SJCRH30 (cell line): ENCODE results near the gene GPSM1. TPM values are rescaled to one million over a fixed set of nuclear protein-coding genes. Genes with fewer than 3 reads are reported as not detected.

ENCODE experiments used
- DNase-seq, 2 experiments: peaks; one replicate each; pipeline ENCODE4 v3.0.0-alpha.2; 2015 to 2020
- H3K27ac ChIP-seq: fragments of 250-450 bp; sonication (Bioruptor Pico); 2 replicates; pipeline ENCODE4 v1.5.1; 2020; ENCODE audit warnings: mild to moderate bottlenecking, moderate library complexity
- H3K27me3 ChIP-seq: fragments of 250-450 bp; sonication (Bioruptor Pico); 2 replicates; pipeline ENCODE4 v1.5.1; 2020; ENCODE audit warnings: mild to moderate bottlenecking, moderate library complexity
- H3K36me3 ChIP-seq: fragments of 250-450 bp; sonication (Bioruptor Pico); 2 replicates; pipeline ENCODE4 v1.5.1; 2020; ENCODE audit warnings: mild to moderate bottlenecking, moderate library complexity
- H3K4me1 ChIP-seq: fragments of 250-450 bp; sonication (Bioruptor Pico); 2 replicates; pipeline ENCODE4 v1.5.1; 2020; ENCODE audit warnings: mild to moderate bottlenecking, moderate library complexity
- H3K4me3 ChIP-seq: fragments of 250-450 bp; sonication (Bioruptor Pico); 2 replicates; pipeline ENCODE4 v1.5.1; 2020; ENCODE audit warnings: mild to moderate bottlenecking, moderate library complexity
- H3K9me3 ChIP-seq: fragments of 250-450 bp; sonication (Bioruptor Pico); replicated peaks from 2 replicates; pipeline ENCODE4 v1.5.1; 2020; ENCODE audit warnings: mild to moderate bottlenecking, moderate library complexity
- total RNA-seq: library from RNA; depleted of rRNA; stranded (reverse); fragments of >200 nt; shearing (Covaris generic); gene quantifications from 2 replicates; pipeline ENCODE4 v1.2.3, GENCODE V29; 2014

The GPSM1 gene
- total RNA-seq, 1 experiment from 2014 or later, result 57.2 TPM

DNA sequence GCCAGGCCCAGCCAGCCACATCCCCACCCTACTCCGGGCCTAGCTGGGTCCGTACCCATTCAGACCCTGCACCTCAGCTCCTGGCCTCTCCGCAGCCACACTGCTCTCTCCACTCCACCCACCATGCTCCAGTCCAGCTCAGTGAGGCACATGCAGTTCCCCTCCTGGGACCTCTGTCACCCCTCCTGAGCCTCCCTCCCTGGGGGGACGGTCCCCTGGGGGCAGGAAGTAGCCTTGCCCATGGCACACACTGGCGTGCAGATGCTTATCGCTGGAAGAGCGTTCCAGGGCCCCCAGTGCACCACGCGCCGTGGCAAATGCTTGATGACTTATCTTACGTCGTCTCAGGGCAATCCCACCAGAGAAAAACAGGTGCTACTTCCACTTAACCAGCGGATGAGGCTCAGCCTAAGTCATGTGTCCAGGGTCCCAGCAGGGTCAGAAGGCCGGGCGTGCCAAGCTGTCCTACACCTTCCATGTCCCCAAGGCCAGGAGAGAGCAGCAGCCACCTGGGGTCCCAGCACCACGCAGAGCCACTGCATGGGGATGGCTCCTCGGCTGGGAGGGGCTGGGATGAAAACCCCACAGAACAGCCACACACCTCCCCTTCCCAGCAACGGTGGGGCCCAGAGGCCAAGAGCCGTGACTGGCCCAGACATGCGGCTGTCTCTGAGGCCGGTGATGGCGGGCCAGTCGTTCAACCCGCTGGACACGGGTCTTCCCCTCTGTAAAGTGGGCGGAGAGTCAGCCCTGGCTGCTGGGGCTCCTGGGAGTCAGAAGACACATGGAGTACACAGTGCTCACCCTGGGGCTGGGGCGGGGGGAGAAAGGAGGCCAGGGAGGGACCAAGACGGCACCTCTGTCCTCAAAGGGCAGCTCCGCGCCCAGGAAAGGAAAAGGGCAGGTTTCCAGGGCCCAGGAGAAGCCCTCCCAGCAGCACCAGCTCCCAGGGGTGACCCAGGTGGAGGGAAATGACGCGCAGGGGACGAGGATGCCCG lies 20.8 kb upstream of the GPSM1 start:
- Histone ChIP-seq H3K4me3 (no peak overlapping the region), H3K4me1 (peaks cover 41% of the 10 kb centered on the region), H3K9me3 (no peaks in the 10 kb centered on the region; the same call in 1 of the 2 replicates), H3K27ac (no peak overlapping the region), H3K36me3 (no peaks in the 10 kb centered on the region), H3K27me3 (peaks cover 29% of the 10 kb centered on the region)
- DNase-seq, result peak; percentile 66 to 73

GRCh38 chr9:136307215-136307750 lies 20.1 kb upstream of the GPSM1 start:
- Histone ChIP-seq H3K27me3 (peaks cover 29% of the 10 kb centered on the region), H3K27ac (no peak overlapping the region), H3K4me3 (no peak overlapping the region), H3K4me1 (peaks cover 45% of the 10 kb centered on the region), H3K36me3 (no peaks in the 10 kb centered on the region), H3K9me3 (no peaks in the 10 kb centered on the region; the same call in 1 of the 2 replicates)
- DNase-seq, result no peak

GRCh38 chr9:136308006-136308701 lies 19.2 kb upstream of the GPSM1 start:
- H3K9me3 ChIP-seq, result no peaks in the 10 kb centered on the region; the same call in 1 of the 2 replicates
- H3K36me3 ChIP-seq, result no peaks in the 10 kb centered on the region
- no peak overlapping the region for H3K4me3 ChIP-seq
- no peak for DNase-seq
- H3K4me1 ChIP-seq, result peaks cover 45% of the 10 kb centered on the region
- H3K27me3 ChIP-seq, result peaks cover 21% of the 10 kb centered on the region
- no peak overlapping the region for H3K27ac ChIP-seq

DNA sequence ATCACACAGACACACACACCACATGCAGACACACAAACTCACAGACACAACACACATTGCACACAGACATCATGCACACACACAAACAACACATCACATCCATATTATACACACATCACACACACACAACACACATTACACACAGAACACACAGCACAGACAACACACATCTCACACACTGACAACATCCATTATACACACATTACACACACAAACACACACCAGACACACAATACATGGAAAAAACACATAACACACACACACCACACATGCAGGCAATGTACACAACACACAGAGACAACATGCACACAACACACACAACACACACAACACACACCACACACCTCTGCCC lies 18.7 kb upstream of the GPSM1 start:
- Histone ChIP-seq H3K36me3 (no peaks in the 10 kb centered on the region), H3K4me3 (no peak overlapping the region), H3K27me3 (peaks cover 16% of the 10 kb centered on the region), H3K4me1 (peaks cover 45% of the 10 kb centered on the region), H3K9me3 (no peaks in the 10 kb centered on the region; the same call in 1 of the 2 replicates), H3K27ac (no peak overlapping the region)
- no peak for DNase-seq

DNA sequence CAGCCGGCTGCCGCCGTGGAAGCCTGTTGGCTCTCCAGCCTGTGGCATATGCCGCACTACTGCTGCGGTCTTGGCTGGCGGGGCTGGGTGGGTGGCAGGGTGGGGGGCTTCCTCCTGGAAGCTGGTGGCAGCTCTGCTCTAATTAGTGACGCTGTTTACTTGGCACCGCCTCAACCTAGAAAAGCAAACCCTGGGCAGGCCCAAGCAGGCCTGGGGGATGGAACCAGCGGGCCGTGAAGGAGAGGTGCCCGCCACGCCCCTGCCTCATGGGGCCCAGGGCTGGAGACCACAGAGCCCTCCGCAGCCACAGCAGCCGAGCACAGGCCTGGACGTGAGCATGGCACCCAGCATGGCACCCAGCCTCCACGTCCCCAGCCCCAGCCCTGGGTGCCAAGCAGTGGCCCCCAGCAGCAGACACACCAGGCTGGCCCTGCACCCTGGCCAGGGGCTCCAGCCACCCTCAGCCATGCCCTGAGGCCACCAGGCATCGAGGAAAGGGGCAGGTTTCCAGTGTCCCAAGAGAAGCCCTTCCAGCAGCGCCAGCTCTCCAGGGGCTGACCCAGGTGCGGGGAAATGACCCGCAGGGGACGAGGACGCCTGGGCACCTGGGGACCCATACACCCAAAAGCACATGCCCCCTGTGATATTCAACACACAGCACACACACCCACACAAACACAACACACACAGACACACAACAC lies 18.1 kb upstream of the GPSM1 start:
- H3K27me3 ChIP-seq, result peaks cover 13% of the 10 kb centered on the region

GRCh38 chr9:136309806-136310220 lies 17.5 kb upstream of the GPSM1 start:
- Histone ChIP-seq H3K36me3 (no peaks in the 10 kb centered on the region), H3K27ac (no peak overlapping the region), H3K9me3 (peaks cover 3% of the 10 kb centered on the region), H3K4me3 (no peak overlapping the region), H3K27me3 (peaks cover 8% of the 10 kb centered on the region), H3K4me1 (peaks cover 45% of the 10 kb centered on the region)
- DNase-seq, result no peak

More for the DNA sequence above, 18.1 kb upstream of the GPSM1 start:
- H3K9me3 ChIP-seq, result no peaks in the 10 kb centered on the region; the same call in 1 of the 2 replicates
- H3K4me1 ChIP-seq, result peaks cover 45% of the 10 kb centered on the region
- no peak overlapping the region for H3K27ac ChIP-seq
- H3K4me3 ChIP-seq, result no peak overlapping the region
- DNase-seq, result peak; percentile 81 to 83
- no peaks in the 10 kb centered on the region for H3K36me3 ChIP-seq

DNA sequence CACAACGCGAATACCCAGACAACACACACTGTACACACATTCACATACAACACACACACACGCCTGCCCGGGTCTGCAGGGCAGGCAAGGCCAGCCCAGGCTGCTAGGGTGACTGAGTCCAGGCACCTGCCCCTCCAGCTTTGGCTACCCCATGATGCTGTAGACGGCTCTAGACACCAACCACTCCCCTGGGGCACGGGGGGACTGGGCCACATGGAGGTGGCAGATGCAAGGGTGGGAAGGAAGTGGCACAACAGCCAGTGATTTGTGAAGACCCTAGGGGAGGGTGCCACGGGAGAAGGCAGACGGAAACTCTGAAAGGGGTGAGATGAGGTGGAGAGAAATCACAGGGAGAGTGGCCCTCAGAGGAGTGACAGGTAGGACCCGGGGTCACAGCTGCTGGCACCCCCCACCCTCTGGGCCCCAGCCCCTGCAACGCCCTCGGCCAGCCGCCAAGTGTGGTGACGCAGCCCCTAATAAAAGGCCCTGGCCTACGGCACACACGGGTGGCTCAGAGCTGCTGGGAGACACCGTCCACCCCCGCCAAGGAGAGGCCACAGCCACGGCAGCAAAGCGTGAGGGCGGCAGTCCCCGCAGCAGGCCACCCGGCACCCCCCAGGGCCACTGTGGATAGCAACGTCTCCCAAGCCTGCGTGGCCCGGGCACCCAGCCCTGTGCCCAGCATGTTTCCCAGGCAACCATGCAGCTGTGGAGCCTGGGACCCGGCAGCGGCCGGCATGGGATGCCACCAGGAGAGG lies 16.9 kb upstream of the GPSM1 start:
- Histone ChIP-seq H3K4me3 (no peak overlapping the region), H3K27me3 (peaks cover 1% of the 10 kb centered on the region; the same call in 1 of the 2 replicates), H3K4me1 (peaks cover 45% of the 10 kb centered on the region), H3K27ac (no peak overlapping the region), H3K36me3 (no peaks in the 10 kb centered on the region), H3K9me3 (peaks cover 7% of the 10 kb centered on the region)
- peak; percentile 78 to 83 for DNase-seq

DNA sequence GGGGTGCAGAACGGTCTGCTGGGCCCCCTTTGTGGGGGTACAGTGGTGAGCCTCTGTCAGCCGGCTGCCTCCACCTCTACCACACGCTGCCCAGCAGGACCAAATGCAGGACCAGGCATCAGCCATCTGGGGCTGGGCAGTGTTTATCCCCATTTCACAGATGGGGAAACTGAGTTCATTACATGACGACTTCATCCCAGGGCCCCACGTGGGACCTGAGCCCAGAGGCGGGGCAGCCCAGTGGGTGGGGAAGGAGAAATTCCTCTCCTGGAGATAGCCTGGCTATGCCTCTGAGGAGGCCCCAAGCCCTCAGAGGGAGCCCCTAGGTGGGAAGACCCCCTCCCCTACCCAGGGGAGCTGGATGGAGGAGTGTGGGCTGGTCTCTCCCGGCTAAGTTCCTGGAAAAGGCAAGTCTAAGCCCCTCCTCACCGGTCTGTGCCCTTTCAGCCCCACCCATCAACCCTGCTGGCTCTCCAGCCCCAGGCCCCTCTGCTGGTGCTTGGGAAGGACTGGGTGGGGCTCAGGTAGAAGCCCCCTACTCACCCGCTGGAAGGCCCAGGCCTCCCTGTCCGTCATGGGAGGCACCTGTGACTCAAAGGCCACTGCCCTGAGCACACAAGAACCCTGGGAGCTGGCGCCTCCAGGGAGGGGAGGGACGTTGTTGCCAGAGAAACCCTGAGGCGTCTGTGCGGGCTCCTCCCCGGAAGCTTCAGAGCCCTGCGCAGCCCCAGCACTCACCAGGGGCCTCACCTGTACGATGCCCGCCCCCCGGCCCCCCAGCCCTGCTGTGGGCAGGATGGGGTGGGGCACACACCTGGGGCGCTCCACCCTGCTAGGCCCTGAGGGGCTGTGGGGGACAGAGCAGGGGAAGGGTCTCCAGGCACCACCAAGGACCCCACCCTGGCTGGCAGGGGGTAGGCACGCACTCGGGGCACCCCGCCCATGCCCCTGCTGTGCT lies 16.0 kb upstream of the GPSM1 start:
- Histone ChIP-seq H3K4me3 (no peak overlapping the region), H3K4me1 (peaks cover 36% of the 10 kb centered on the region)

GRCh38 chr9:136312009-136312375 lies 15.3 kb upstream of the GPSM1 start:
- H3K27me3 ChIP-seq, result no peaks in the 10 kb centered on the region
- no peak for DNase-seq
- H3K4me3 ChIP-seq, result no peak overlapping the region
- H3K9me3 ChIP-seq, result peaks cover 7% of the 10 kb centered on the region
- H3K27ac ChIP-seq, result no peak overlapping the region
- H3K36me3 ChIP-seq, result no peaks in the 10 kb centered on the region
- H3K4me1 ChIP-seq, result peaks cover 29% of the 10 kb centered on the region

More for the DNA sequence above, 16.0 kb upstream of the GPSM1 start:
- peaks cover 7% of the 10 kb centered on the region for H3K9me3 ChIP-seq
- no peak overlapping the region for H3K27ac ChIP-seq
- H3K36me3 ChIP-seq, result no peaks in the 10 kb centered on the region
- no peaks in the 10 kb centered on the region for H3K27me3 ChIP-seq
- peak; percentile 51 to 55 for DNase-seq

GRCh38 chr9:136312436-136312835 lies 14.9 kb upstream of the GPSM1 start:
- no peaks in the 10 kb centered on the region for H3K27me3 ChIP-seq
- H3K4me3 ChIP-seq, result no peak overlapping the region
- H3K27ac ChIP-seq, result no peak overlapping the region
- DNase-seq, result peak; percentile 73 to 75
- H3K36me3 ChIP-seq, result no peaks in the 10 kb centered on the region
- H3K9me3 ChIP-seq, result peaks cover 7% of the 10 kb centered on the region
- H3K4me1 ChIP-seq, result peaks cover 28% of the 10 kb centered on the region

DNA sequence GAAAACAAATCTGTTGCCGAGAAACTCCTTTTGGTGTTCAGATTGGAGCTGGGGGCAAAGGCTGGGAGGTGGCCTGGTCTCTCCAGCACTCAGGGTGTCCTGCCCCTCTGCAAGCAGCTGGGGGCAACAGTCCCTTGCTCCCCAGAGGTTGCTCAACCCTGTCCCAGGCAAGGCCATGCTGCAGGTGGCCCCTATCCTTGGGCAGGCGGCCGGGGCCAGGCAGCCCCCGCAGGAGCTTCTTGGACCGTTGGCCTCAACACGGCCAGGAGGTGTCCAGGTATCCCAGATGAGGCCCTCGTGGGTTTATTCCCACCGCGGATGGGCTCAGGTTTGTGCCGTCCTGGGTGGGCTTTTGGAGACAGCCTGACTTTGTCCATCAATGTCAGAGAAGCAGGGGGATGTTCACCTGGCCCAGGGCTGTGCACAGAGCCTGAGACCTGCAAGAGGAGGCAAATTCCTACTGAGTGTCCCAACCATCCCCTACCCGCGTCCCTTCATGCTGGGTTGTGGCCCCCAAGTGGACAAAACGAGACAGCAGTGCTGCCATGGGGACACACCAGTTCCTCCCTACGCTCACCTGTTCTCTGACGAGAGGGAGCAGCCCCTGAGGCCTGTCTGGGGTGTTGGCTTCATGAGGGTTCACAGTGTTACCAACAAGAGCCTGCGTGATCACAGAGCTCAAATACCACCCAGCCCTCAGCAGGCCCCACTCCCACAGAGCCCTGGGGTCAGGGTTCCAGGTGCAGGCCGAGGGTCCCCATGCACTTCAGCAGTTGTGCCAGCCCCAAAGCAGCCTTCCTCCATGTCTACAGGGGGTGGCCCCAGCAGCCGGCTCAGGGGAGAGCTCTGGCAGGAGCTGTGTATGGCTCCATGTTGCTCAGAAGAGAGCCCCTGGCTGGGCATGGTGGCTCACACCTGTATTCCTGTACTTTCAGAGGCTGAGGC lies 14.0 kb upstream of the GPSM1 start:
- H3K4me3 ChIP-seq, result no peak overlapping the region
- H3K36me3 ChIP-seq, result no peaks in the 10 kb centered on the region
- no peaks in the 10 kb centered on the region for H3K27me3 ChIP-seq
- DNase-seq, result no peak
- H3K9me3 ChIP-seq, result peaks cover 7% of the 10 kb centered on the region
- no peak overlapping the region for H3K27ac ChIP-seq
- peaks cover 28% of the 10 kb centered on the region for H3K4me1 ChIP-seq

DNA sequence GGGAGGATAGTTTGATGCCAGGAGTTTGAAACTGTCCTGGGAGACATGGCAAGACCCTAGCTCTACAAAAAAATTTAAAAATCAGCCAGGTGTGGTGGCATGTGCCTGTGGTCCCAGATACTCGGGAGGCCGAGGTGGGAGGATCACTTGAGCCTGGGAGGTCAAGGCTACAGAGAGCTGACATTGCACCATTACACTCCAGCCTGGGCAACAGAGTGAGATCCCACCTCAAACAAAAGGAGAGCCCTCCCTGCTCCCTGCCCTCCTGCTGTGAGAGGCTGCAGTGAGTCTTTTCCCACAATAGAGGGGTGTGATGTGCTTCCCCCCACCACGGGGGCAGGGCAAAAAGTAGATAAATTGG lies 13.3 kb upstream of the GPSM1 start:
- H3K36me3 ChIP-seq, result no peaks in the 10 kb centered on the region
- H3K27ac ChIP-seq, result no peak overlapping the region
- H3K9me3 ChIP-seq, result peaks cover 7% of the 10 kb centered on the region; the same call in 1 of the 2 replicates
- no peaks in the 10 kb centered on the region for H3K27me3 ChIP-seq
- H3K4me1 ChIP-seq, result peaks cover 28% of the 10 kb centered on the region
- no peak for DNase-seq
- no peak overlapping the region for H3K4me3 ChIP-seq
